Measurements from ENCODE around the gene HMGCR.

GRCh38 chr5:75310212-75310611 is 26.8 kb upstream of the HMGCR start:
- TF ChIP-seq CTCF (conservative IDR thresholded peaks at IDR 0.05; ENCODE audit: low read length), result no peak
- TF ChIP-seq EZH2phosphoT487 (IDR thresholded peaks at IDR 0.05; ENCODE audit: borderline replicate concordance), result no peak

All from Loucy (cell line).